Umbilical cord (tissue), 2 donors: Measurements from ENCODE around the gene PHACTR3. TPM values are rescaled to one million over a fixed set of nuclear protein-coding genes. Genes with fewer than 3 reads are reported as not detected.

Experiments
- DNase-seq: peaks from one replicate; pipeline ENCODE4 v3.0.0-alpha.2; 2015; ENCODE audit warnings: low spot score
- total RNA-seq: library from RNA; depleted of rRNA; stranded (reverse); fragments of >200 nt; gene quantifications from one replicate; pipeline ENCODE4 v1.2.3, GENCODE V29; 2014; ENCODE audit warnings: low replicate concordance; ENCODE audit not compliant: insufficient read depth

The PHACTR3 gene
- total RNA-seq, 1 donor from 2014 or later: 5.1 TPM

DNA sequence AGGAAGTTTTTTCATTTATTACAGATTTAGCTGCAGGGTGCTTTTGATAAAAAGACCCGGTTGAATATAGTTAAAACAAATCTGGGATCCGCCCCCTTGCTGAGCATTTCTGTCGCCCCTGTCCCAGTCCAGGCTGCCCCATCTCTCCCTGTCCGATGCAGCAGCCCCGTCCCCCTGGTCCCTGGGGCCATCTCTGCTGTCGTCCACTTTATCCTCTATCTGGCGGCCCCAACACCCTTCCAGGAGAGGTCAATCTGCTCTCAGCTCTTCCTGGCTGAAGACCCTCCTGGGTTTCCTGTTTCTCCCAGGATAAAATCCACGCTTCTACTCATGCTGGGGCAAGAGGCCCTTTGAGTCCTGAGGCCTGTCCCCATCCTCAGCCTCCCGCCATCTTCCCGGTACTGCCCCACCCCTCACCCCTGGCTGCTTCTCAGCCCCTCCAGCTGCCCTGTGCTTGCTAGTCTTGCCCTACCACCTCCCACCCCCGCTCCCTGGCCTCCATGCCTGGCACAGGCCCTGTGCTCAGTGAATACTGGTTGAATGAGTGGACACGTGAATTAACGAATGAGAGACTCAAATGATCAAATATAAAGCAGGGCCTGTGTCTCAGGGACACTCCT lies 16.0 kb upstream of the PHACTR3 start:
- DNase-seq: no peak

DNA sequence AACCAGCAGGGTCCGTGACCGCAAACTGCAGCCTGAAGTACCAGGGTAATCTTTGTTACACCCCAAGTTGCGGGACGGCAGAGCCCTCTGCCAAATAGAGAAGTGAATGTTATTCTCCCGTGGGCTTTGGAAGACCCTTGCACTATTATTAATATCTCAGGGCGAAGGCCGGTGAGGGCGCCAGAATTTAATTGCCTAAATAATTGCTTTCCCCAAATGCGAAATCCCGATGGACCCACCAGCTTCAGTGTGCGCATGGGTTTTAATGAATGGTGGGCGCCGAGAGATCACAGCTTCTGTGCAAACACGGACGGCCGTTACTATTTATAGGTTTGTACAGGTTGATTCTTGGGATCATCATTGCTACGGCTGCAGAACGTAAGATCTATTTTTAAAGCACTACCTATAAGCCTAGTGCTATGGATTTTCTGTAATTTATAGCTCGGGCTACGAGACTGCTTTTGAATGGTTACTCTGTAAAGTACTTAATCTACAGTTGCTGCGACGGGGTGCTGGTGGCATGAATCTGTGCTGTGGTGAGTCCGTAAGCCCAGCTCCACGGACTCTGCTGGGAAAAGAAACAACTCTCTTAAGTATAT lies 15.2 kb upstream of the PHACTR3 start:
- no peak for DNase-seq

- DNase-seq: no peak
Observed at GRCh38 chr20:59591061-59591460, 13.3 kb upstream of the PHACTR3 start.

DNA sequence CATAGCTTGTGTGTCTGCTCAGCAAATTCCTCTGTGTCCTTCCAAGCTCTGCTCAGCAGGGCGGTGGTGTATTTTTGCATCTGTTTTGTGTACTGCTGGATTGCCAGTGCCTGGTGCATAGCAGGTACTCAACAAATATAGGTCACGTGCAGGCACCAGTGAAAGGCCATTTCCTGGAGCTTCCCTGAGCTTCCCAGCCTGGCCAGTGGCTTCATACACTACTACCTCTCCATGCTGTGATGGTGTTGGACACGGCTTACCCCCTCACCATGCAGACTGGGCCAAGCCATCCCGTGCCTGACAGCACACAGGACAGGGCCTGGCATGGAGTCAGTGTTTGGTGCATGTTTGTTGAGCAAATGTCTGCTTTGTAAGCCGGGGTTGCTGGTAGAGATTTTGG lies 7.7 kb upstream of the PHACTR3 start:
- no peak for DNase-seq

DNA sequence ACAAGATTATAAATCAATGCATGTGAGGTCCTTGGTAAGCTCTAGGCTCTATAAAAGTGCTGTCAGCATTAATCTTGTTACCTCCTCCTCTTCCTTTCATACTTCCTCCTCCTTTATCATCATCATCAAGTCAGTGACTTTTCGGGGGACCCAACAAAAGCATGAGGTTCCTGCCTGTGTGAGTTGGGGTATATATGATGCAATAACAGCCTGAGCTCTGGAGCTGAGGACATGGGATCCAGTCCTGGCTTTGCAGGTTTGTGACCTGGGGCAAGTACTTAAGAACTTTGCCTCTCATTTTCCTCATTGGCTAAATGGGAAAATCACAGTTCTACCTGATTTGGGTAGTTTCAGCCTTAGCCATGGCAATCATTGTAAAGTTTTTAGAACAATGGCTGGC lies 7.1 kb upstream of the PHACTR3 start:
- DNase-seq: no peak

DNA sequence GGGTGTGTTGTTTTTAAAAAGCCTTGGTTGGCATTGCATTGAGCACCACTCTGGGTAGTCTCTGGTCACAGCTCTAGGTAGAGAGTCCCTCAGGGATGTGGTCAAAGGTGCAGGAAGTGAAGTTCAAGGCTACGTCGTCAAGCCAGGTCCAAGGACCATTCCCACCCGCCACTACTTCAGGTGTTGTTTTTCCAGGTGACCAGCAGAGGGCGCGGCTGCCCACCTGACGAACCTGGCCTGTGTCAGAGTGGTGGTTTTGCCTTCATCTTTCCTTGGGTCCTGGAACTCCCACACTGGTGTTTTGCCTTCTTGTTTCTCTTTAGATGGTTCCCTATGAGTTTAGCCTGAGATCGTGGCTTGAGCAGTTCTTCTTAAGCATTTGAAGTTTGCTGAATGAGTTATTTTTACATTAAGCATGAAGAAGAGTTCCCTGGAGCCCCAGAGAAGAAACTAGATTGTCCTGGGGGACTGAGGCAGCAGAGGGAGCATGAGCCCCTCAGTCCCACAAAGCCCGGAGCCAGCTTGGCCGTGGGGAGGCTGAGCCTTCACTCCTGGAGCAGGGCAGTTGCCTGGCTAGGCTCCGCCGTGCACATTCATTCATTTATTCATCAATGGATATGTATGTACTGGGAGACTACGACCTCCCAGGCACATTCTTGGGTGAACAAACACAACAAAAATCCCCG lies 5.6 kb upstream of the PHACTR3 start:
- peak; percentile 37 for DNase-seq

GRCh38 chr20:59599941-59600340 lies 4.4 kb upstream of the PHACTR3 start:
- DNase-seq: no peak

DNA sequence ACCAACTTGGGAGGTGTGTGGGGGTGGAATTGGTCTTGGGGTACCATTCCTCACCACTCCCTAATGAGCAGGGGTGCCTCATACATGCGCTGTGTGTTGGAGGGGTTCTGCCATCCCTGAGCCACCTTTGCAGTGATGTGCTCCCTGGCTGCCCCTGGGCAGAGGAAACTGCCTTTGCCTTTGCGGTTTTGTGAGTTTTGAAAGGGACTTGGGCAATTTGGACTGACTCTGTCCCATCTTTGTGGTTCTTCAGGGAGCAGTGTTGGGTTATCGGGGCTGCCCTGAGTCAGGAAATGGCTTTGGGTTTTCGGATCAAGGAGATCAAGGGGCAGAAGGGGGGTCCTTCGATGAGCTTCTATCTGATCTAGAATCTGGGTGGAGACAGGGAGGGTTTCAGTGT lies 3.9 kb upstream of the PHACTR3 start:
- no peak for DNase-seq

DNA sequence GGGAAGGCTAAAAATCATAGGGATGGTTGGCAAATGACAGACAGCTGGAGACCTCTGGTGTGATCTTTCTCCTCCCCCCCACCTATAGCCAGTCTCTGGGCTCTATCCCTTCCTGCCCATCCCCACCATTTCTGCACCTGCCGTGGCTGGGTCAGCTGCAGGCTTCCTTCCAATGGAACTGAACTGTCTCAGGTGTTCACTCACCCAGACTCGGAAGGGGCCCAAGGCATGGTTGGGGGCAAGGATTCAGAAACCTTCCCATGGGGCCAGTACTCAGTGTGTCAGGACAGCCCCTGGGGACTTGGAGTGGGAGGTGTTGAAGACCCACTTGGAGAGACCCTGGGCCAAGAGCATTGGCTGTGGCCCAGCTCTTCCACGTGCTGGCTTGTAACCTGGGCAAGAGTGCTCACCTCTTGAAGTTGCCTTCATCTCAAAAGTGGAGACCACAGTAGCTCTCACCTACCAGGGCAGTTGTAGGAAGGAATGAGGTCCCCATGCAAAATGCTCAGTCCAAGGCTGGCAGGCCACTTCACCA lies 1.7 kb upstream of the PHACTR3 start:
- DNase-seq: no peak

DNA sequence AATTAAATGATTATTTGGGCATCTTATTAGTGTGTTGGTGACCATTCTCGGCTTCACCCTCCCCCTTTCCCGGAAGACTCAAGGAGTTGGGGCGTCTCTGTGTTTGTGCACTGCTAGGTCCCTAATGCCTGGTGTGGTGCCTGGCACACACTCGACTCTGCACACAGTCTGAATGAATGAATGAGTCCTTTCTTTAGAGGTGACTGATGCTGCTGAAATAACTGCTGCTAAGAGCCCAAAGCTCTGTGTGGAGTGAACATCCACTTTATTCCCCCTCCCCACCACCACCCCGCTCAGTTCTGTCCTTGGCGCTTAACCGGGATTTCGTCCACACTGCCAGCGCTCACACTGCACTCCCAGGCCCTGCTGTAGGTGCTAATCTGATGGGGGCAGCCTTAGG lies 1.2 kb upstream of the PHACTR3 start:
- DNase-seq: no peak

GRCh38 chr20:59604741-59605600 lies 631 bp downstream of the PHACTR3 start:
- DNase-seq: no peak

GRCh38 chr20:59605601-59606364 lies 1.4 kb downstream of the PHACTR3 start:
- no peak for DNase-seq

DNA sequence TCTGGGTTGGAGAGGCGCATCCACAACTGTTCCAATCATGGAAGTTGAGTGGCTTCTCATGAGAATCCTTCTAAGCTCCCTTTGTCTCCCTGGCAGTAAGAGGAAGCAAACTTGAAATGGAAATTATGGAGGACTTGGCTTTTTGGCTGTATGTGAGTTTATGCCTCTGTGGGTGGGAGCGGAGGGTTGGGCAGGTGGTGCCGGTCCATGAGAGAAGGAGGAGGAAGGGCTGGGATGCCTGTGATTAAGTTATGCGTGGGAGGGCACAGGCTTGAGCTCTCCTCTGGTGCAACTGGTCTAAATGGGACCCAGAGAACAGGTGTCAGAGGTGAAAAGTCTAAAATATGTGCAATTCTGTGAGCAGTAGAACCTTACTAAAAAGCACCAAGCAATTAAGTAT lies 2.2 kb downstream of the PHACTR3 start:
- DNase-seq: no peak

GRCh38 chr20:59608396-59608795 lies 4.1 kb downstream of the PHACTR3 start:
- no peak for DNase-seq

- DNase-seq: no peak
Observed at GRCh38 chr20:59608871-59609270, 4.5 kb downstream of the PHACTR3 start.

DNA sequence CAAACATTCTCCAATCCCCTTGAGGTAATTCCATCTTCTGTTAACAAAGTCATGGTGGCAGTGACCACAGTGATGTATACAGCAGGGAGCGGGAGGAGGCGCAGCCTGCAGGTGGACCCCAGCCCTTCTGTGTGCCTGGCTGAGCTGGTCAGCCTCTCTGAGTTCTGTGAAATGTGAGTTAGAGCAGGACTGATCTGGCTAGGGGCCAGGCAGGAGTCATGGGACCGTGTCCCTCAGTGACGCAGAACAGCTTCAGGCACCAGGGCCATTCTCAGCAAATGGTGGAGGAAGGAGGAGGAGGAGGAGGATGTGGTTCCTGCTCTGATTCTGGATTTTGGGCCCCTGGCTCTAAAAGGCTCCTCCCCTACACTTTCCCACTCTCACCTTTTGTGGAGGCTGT lies 6.9 kb downstream of the PHACTR3 start:
- DNase-seq: no peak

DNA sequence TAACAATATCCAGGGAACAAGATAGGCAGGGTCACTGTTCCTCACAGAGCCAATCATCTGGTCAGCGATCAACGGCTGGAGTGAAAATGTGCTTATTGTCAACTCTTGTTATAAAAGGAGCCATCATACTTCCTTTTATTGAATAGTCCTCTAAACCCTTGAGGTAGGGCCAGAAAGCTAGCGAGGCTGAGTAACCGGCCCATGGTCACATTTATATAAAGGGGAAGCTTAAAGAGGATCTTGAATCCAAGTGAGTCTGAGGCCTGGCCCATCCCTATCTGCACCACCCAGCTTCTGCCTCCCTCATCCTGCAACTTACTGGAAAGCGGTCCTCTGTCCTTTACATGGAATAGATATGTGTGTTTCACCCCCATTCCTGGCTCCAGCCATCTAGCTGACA lies 9.5 kb downstream of the PHACTR3 start:
- DNase-seq: no peak

GRCh38 chr20:59614714-59615113 lies 10.4 kb downstream of the PHACTR3 start:
- no peak for DNase-seq

- DNase-seq: no peak
Observed at GRCh38 chr20:59616306-59616705, 12.0 kb downstream of the PHACTR3 start.

DNA sequence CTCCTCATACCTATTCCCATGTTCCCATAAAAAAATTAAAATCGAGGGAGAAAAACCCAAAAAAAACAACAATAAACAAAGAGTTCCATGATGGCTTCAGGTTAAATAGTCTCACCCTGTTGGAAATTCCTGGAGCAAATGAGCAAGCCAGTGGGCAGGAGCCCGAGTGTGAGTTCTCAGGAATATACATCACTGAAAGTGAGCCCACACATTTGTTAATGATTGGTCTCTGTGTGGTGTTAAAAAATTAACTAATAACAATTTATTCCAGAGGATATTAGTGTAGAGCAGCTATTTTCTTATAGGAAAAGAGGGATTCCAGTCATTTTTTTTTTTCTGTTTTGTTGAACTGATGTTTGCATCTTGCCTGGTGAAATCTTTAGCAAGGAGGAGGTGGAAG lies 12.9 kb downstream of the PHACTR3 start:
- DNase-seq: no peak

GRCh38 chr20:59618131-59618530 lies 13.8 kb downstream of the PHACTR3 start:
- no peak for DNase-seq
